ENCODE measurements around the gene TNFRSF11A.

TNFRSF11A gene

DNA sequence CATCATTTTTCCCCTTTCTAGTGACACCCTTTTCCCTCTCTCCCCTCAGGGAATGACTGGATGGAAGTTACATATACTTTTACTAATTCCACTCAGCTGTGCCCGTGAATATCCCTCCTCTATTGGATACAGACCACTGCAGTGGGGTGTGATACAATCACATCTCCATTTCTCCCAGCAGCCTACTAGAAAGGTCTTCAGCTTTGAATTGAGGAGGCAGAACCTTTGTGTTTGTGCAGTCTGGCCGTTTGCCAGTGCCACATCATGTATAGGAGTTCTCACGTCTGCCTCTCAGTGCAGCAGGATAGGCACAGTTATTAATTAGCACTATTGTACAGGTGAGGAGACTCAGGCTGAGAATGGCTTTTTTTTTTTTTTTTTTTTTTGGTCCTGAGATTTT lies 16.4 kb downstream of the TNFRSF11A start:
- FAIRE-seq (no peak), DNase-seq (ENCODE audit: insufficient read length, low spot score) (no peak)

DNA sequence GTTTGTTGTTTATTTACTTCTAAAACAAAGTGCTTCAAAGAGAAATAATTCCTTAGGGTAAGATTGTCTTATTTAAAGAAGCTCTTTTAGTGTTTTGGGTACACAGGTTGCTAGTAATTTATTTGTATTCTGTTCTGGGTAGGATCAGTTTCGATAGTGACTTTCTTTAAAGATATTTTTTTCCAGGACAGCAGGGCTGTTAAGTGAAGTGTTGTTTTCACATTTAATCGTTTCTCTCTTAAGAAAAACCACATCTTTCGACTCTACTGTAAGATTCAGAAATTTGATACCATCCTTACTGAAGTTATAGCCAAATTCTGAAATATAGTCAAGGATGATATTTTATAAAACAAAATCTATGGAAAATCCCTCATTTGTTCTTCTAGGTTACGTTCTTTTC lies 17.8 kb downstream of the TNFRSF11A start:
- FAIRE-seq (no peak), DNase-seq (ENCODE audit: insufficient read length, low spot score) (no peak)

DNA sequence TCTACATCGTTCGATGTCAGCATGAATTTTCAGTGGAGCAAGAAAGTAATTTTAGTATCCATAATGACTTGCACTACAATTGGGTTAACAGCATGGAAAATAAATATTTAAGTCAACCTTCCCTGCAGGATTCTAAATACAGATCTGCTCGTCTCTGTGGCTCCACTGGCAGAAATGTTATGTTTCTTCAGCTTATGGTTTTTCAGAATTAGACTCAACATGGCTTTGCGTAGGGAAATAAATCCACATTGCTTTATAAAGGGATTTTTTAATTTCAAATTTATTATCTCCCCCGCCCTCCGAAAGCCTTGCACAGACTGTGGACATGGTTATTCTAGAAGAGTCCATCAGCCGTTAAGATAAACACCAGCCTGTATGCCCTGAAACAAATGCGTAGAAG lies 18.2 kb downstream of the TNFRSF11A start:
- no peak for DNase-seq (ENCODE audit: insufficient read length, low spot score)
- FAIRE-seq, result no peak

DNA sequence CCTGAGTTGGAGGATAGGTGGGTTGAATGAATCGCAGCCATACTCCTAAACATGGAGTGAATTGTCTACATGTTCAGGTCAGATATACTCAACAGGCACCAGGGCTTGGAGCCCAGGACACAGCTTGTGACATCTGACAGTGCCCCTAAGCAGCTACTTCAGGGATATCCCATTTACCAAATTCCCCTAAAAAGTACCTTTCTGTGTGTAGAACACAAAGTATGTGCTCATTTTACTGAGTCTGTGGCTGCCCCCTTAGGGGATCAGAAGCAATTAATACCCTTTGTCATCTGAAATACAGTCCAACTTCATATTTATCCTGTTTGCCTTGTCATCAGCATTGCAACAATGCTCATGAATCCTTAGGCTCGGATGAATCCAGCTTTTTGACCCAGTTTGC lies 20.8 kb downstream of the TNFRSF11A start:
- no peak for FAIRE-seq
- no peak for DNase-seq (ENCODE audit: insufficient read length, low spot score)

DNA sequence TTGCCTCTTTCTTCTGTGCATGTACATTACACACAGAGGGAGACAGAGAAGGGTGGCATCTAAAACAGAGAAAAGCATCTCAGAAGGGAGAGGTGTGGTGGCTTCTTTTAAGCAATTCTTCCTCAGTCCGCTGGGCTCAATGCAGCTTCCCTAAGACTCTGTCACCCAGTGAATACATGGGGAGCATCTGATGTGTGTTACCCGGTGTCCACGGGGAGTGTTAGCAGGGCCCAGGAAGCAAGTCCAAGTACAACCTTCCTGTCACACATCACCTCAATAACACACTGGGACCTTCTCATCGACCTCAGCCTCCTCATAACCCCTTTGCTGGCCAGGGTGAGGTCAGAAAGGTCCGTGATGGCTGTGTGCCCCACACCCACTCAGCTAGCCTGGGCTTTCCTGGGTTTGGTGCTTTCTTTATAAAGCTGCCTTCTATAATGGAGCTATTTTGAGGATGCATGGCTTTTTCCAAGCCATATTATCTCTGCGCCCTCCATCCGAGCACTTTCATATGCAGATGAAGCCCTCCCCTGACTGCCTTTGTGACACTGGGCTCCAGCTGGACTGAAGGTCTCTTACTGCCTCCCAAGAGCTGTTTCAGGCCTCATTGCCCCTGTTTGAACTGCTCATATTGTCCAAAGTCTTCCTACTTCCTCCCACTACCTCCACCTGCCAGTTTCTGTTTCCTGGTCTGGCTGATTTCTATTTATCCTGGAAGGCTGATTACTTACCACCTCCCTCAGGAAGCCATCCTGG lies 21.4 kb downstream of the TNFRSF11A start:
- DNase-seq (ENCODE audit: insufficient read length, low spot score), result no peak
- no peak for FAIRE-seq

DNA sequence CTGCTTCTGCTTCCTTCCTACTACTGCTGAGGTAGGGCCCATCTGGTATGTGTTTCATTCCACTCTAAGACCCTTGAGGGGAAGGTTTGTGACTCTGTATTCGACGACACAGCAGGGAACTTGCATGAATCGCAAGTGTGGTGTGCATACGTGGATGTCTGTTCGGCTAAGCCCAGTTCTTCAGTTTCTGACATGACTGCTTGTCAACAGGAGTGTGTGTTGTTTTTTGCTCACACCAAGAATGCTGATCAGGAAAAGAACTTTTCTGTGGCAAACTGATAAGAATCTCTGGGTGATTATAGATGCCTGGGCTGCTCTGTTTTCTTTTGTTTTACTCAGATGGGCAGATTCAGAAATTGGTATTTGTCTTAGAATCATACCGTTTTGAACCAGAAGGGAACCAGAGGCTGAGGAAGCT lies 22.0 kb downstream of the TNFRSF11A start:
- FAIRE-seq (no peak), DNase-seq (ENCODE audit: insufficient read length, low spot score) (no peak)

DNA sequence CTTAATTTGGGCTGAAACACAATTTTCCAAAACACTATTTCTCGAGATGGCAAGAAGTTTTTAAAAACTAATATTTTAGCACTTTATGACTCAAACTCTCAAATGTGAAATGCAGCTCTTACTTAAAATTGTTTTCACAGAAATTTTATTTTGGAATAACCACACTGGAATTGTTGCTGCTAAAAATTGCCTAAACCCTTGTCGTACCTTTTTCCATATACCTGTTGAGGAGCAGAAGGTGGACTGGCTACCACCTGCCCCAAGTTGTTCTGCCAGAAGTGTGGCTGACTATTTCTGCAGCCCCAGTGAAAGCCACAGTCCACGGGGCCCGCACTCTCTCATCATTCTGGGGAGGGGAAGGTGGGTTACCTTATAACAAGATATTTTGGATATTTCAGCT lies 23.4 kb downstream of the TNFRSF11A start:
- no peak for FAIRE-seq

DNA sequence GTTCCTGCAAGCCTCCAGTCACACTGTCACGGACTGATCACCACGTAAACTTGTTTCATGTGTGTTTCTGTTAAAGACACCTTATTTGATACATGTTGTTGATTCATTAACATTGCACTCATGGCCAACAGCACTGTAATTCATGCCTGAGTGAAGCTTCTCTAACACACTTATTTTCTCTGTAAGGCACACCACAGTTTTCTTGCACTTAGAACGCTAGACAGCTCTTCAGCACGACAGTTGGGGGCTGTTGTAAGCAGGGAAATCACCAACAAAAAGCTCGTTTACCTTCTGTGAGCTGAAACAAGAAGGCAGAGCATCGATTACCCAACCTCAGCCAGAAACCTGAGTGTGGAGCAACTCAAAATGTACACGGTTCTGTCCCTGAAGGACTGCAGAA lies 28.1 kb downstream of the TNFRSF11A start:
- no peak for FAIRE-seq
- DNase-seq (ENCODE audit: insufficient read length, low spot score), result no peak

More for the DNA sequence above, 23.4 kb downstream of the TNFRSF11A start:
- no peak for DNase-seq (ENCODE audit: insufficient read length, low spot score)

DNA sequence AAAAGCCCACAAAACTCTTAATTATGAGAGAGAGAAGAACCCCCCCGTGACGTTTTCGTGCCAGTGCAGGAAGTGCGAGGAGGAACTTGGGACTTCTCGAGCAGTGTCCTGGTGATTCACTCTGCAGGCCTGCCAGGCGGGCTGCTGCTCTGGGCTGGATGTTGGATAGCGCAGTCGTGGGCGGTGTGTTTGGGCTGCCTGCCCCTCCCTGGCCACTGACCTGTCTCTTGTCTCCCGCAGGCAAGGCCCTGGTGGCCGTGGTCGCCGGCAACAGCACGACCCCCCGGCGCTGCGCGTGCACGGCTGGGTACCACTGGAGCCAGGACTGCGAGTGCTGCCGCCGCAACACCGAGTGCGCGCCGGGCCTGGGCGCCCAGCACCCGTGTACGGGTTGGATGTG lies 29.0 kb downstream of the TNFRSF11A start:
- DNase-seq (ENCODE audit: insufficient read length, low spot score) (no peak), FAIRE-seq (no peak)

DNA sequence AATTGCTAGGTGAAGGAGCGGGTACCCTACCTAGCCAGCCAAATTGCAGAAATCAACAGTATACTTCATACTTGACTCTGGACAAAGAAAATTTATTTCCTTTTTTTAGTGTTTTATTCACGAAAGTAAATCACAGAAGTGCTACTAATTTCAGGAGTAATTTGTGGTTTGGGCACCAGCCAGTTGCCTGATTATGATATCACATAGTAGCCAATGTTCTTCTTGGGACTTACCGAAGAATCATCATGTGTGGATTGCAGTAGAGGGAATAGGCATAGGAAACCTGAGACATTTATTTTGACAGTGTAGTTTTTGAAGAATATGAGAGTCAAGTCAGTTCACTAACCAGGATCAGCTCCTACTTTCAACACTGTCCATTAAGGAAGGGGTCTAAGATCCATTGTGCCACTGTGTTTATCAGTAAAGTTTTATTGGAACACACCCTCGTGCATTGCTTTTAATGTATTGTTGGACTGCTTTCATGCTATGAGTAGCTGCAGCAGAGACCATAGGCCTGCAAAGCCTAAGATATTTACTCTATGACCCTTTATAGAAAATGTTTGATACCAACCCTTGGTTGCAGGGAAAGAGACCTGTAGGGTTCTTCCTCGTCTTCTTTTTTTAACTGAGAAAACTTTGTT lies 32.1 kb downstream of the TNFRSF11A start:
- FAIRE-seq (no peak), DNase-seq (ENCODE audit: insufficient read length, low spot score) (no peak)

DNA sequence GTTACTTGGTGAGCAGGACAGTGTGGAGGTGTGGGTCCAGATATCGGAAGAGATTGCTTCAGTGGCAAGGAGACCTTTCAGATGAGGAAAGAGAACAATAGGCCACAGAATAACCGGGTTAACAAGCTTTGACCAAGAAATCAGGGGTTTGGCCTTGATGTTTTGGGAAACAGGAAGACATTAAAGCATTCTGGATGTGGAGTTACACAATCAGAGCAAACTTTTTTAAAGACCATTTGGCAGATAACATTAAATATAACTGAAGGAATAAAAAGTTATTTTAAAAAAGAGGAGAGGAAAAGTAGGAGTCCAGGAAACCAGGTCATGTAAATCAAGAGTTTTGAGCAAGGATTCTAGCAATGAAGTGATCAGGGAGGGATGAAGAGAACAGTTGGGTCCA lies 35.7 kb downstream of the TNFRSF11A start:
- FAIRE-seq (no peak), DNase-seq (ENCODE audit: insufficient read length, low spot score) (no peak)

DNA sequence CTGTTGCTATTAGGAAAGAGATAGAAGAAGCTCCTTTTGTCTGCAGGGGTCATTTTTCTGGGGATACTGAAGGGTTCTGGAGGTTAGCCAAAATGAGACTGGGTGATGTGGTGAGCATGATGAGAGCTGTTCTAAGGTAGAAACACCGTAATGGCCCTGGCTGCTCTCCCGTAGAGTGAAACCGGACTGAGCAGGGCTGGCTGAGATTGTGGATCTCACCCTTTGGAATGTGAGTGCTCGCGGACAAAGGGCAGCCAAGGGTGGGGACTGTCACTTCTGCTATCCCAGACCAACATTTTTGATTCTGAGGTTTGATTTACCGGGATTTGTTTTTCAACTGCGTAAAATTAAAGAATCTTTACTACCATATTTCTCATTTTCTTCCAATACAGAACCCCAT lies 36.2 kb downstream of the TNFRSF11A start:
- DNase-seq (ENCODE audit: insufficient read length, low spot score), result no peak
- no peak for FAIRE-seq

DNA sequence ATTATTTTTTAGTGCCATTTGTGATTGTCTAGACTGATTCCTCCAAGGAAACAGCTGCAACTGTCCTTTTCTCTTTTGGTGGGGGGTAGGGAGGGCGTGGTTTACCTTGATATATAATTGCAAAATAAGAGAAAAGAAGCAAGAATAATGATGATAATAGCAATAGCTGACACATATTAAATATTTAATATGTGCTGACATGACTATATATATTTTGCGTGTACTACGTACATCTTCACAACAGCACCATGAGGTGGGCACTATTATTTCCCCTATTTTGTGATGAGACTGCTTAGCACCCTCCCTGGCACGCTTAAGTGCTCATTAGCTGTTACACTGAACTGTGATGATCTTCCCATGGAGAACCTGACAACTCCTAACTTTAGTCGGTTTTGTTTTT lies 39.4 kb downstream of the TNFRSF11A start:
- FAIRE-seq, result no peak
- DNase-seq (ENCODE audit: insufficient read length, low spot score), result no peak

DNA sequence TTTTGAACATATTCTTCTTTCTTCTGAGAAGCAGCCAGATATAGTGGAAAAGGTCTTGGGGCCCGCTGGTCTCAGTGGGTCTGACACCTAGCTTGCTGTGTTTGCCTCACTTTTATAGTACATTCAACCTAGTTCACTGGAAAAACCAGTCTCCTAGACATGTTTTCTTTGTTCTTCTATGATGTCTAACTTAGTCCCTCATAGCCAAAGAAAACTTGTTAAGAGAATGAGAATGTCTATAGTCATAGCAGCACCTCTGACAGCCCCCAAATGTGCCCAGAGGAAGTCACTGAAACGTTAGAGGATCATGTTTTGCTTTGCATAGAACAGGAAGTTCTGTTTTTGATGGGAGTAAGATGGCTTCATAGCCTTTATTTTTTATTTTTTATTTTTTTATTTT lies 40.3 kb downstream of the TNFRSF11A start:
- FAIRE-seq (no peak), DNase-seq (ENCODE audit: insufficient read length, low spot score) (no peak)

DNA sequence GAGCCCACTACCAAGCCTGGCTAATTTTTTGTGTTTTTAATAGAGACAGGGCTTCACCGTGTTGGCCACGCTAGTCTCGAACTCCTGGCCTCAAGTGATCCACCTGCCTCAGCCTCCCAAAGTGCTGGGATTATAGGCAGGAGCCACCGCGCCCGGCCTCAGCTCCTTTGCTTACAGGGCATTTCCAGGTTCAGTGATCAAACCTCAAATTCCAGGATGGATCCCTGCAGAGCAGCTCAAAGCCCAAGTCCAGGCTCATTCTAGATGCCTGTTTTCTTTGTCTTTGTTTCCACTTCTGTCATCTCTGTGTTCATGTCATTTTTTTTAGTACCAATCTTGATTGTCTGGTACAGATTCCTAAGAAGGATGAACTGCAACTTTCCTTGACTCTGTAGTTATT lies 41.9 kb downstream of the TNFRSF11A start:
- DNase-seq (ENCODE audit: insufficient read length, low spot score) (no peak), FAIRE-seq (no peak)

DNA sequence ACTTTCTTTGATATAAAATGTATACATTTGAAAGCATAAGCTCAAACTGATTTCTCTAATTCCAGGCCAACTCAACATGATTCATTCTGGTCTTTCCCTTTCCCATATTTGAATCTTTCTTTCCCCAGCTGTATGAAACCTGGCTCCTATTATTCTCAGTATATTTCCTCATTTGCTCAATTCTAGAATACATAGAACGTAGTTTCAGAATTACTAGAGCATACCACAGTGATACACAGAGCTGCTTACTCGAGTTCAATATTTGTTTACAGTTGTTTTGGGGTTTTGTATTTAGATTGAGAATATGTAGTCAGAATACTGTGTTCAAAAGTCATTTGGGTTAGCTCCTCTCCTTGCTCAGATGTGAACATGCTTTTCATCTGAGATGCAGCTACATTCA lies 43.0 kb downstream of the TNFRSF11A start:
- DNase-seq (ENCODE audit: insufficient read length, low spot score) (no peak), FAIRE-seq (no peak)

DNA sequence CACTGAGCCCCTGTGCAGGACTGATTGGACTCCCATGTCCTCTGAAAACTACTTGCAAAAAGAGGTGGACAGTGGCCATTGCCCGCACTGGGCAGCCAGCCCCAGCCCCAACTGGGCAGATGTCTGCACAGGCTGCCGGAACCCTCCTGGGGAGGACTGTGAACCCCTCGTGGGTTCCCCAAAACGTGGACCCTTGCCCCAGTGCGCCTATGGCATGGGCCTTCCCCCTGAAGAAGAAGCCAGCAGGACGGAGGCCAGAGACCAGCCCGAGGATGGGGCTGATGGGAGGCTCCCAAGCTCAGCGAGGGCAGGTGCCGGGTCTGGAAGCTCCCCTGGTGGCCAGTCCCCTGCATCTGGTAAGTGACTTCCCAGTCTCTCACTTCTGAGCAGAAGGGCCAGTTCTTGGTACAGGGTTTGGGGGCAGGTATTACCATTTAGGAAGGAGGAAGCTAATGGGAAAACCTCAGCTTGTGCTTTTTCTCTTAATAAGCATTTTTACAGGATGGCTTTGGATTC lies 44.1 kb downstream of the TNFRSF11A start:
- no peak for FAIRE-seq
- DNase-seq (ENCODE audit: insufficient read length, low spot score), result no peak

DNA sequence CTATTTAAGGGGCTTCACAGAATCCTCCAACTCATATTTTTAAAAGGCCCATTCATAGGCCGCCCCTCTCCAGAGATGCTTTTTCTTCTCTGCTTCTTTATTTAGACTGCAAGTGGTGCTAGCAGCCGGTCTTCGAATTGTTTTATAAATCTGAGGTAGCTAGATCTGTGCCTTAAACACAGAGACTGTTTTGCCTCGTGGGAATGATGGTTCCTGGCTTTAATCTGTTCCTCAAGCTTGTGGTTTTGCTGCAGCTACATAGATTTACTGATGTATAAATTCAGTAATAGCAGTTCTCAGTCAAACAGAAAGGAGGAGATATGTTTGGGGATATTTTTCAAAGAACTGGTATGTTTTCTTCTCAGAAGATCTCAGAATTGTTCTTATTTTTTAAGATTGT lies 45.3 kb downstream of the TNFRSF11A start:
- no peak for FAIRE-seq

DNA sequence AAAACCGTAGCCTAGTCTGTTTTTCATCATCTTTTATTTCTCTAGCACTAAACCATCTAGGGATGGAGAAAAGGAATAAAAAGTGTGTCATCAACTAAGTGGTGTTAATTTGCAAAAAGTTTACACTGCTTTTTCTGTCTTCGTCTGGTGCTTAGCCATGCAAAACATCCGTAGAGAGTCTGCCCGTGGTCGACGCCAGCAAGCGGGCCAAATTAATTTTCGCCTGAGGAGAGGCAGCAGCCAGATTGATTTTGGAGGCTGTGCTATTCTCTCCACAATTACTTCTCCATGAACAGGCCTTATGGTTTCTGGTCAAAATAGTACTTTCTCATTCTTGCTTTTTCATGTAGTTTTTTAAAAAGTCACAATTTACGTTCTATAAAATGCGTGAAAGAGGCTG lies 46.3 kb downstream of the TNFRSF11A start:
- FAIRE-seq, result no peak
- DNase-seq (ENCODE audit: insufficient read length, low spot score), result no peak

More for the DNA sequence above, 45.3 kb downstream of the TNFRSF11A start:
- DNase-seq (ENCODE audit: insufficient read length, low spot score), result no peak

DNA sequence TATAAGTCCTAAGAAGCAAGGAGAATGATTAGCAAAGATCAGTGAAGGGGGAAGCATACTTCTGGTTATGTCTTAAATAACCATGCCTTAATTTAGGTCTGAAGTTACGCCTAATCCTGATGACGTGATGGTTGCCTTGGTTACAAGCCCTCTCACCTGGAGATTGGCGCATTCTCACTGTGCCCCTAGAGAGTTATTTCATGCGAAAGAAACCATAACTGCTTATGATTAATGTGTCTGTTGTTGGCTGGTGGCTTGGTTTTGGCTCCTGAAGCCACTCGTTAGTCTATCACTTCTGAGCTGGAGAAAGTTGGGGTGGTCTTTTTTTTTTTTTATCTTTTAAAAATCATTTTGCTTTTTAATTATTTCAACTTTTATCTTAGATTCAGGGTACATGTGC lies 47.0 kb downstream of the TNFRSF11A start:
- no peak for FAIRE-seq

DNA sequence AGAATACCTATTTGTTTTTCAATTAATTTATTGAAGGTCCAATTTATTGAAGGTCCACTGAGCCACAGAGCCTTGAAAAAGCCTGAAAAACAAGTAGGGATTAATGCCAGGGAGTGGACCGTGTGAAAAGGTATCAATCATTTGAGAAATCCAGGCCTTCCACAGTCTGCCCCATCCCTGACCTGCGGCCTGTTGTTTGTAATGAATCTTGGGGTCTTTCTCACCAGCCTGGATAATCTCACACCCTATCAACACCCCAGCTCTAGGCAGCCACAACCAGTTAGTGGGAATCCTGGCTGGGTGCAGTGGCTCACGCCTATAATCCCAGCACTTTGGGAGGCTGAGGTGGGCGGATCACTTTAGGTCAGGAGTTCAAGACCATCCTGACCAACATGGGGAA lies 47.8 kb downstream of the TNFRSF11A start:
- FAIRE-seq (no peak), DNase-seq (ENCODE audit: insufficient read length, low spot score) (no peak)

More for the DNA sequence above, 47.0 kb downstream of the TNFRSF11A start:
- DNase-seq (ENCODE audit: insufficient read length, low spot score), result no peak

DNA sequence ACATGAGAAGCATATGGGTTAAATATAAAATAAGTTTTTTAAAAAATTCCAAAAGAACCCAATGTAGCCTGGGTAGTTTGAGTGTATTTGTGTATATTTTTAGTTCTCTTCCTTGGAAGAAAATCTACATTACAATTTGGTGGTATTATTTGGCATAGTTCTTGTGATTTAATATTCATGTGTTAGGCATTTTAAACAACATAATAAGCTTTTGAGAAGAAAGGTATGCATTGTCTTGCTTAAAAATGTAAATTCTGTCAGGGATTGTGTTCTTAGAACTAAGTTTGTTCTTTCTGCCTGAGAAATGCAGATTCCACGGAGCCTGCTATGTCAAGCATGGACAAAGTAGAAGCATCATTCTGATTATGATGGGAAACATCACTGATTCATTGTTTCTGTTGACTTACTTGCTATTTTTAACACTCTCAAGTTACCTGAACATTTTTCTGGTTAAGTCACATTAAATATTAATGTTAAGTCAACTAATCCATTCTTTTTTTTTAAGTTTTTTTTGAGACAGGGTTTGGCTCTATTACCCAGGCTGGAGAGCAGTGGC lies 49.4 kb downstream of the TNFRSF11A start:
- DNase-seq (ENCODE audit: insufficient read length, low spot score) (no peak), FAIRE-seq (no peak)

Data from HTR-8/SVneo (cell line).